GM23338 (cell line): ENCODE results near the gene MAGEB10. TPM values are rescaled to one million over a fixed set of nuclear protein-coding genes. Genes with fewer than 3 reads are reported as not detected.

Experiments used
- ATAC-seq: fragments of 200-7000 bp; cut with Tn5 transposase; 3 replicates; pipeline ENCODE4 v1.9.1; 2020
- DNase-seq: peaks from one replicate; pipeline ENCODE4 v3.0.0-alpha.2; 2015; ENCODE audit warnings: low spot score
- H2AFZ ChIP-seq: fragments of 200-600 bp; sonication (generic); 2 replicates; pipeline ENCODE4 v1.8.0; 2016; ENCODE audit warnings: antibody characterized with exemption, mild to moderate bottlenecking, moderate library complexity
- H3F3A ChIP-seq: fragments of 200-600 bp; sonication (generic); replicated peaks from 2 replicates; pipeline ENCODE4 v1.8.0; 2017; ENCODE audit warnings: antibody characterized with exemption, mixed run types, low read depth
- H3K27ac ChIP-seq: fragments of 200-600 bp; sonication (generic); 2 replicates; pipeline ENCODE4 v1.6.1; 2016; ENCODE audit warnings: low read depth
- H3K27me3 ChIP-seq: fragments of 200-600 bp; sonication (generic); 2 replicates; pipeline ENCODE4 v1.8.0; 2016; ENCODE audit warnings: mild to moderate bottlenecking, mixed run types, moderate library complexity; ENCODE audit not compliant: insufficient read depth
- H3K36me3 ChIP-seq: fragments of 200-600 bp; sonication (generic); 2 replicates; pipeline ENCODE4 v1.8.0; 2016; ENCODE audit warnings: mild to moderate bottlenecking; ENCODE audit not compliant: insufficient read depth
- H3K4me1 ChIP-seq: fragments of 200-600 bp; sonication (generic); 2 replicates; pipeline ENCODE4 v1.8.0; 2016; ENCODE audit warnings: mild to moderate bottlenecking, moderate library complexity; ENCODE audit not compliant: insufficient read depth
- H3K4me2 ChIP-seq: fragments of 200-600 bp; sonication (generic); 2 replicates; pipeline ENCODE4 v1.7.1; 2017; ENCODE audit warnings: mixed run types
- H3K4me3 ChIP-seq: fragments of 200-600 bp; sonication (generic); 2 replicates; pipeline ENCODE4 v1.6.1; 2016; ENCODE audit warnings: mixed run types
- H3K79me2 ChIP-seq: fragments of 200-600 bp; sonication (generic); replicated peaks from 2 replicates; pipeline ENCODE4 v1.8.0; 2017; ENCODE audit warnings: mild to moderate bottlenecking; ENCODE audit not compliant: insufficient read depth
- H3K9me2 ChIP-seq: fragments of 200-600 bp; sonication (generic); 2 replicates; pipeline ENCODE4 v1.8.0; 2017; ENCODE audit not compliant: insufficient read depth
- H4K20me1 ChIP-seq: fragments of 200-600 bp; sonication (generic); replicated peaks from 2 replicates; pipeline ENCODE4 v1.8.0; 2017; ENCODE audit warnings: mild to moderate bottlenecking; ENCODE audit not compliant: insufficient read depth
- H3K27ac Mint-ChIP-seq: 2 replicates; pipeline ENCODE4 v1.8.0; 2020; ENCODE audit warnings: inconsistent platforms, mild to moderate bottlenecking, moderate library complexity, mixed read lengths
- H3K27me3 Mint-ChIP-seq: 3 replicates; pipeline ENCODE4 v1.8.0; 2022; ENCODE audit warnings: low read depth, mild to moderate bottlenecking, moderate library complexity, mixed read lengths, inconsistent platforms; ENCODE audit not compliant: insufficient read depth, poor library complexity
- H3K36me3 Mint-ChIP-seq: 3 replicates; pipeline ENCODE4 v1.8.0; 2021; ENCODE audit warnings: low read depth, mild to moderate bottlenecking, inconsistent platforms, moderate library complexity, mixed read lengths
- H3K4me1 Mint-ChIP-seq: 3 replicates; pipeline ENCODE4 v1.8.0; 2020; ENCODE audit warnings: mild to moderate bottlenecking, inconsistent platforms, mixed read lengths
- H3K4me3 Mint-ChIP-seq: 3 replicates; pipeline ENCODE4 v1.8.0; 2021; ENCODE audit warnings: moderate library complexity, mild to moderate bottlenecking, inconsistent platforms, mixed read lengths
- H3K9me3 Mint-ChIP-seq: 3 replicates; pipeline ENCODE4 v1.8.0; 2020; ENCODE audit warnings: moderate library complexity, mild to moderate bottlenecking, inconsistent platforms, mixed read lengths
- CREB1 ChIP-seq: fragments of 250-450 bp; sonication (Bioruptor Pico); IDR thresholded peaks from 2 replicates; pipeline ENCODE4 v1.5.0; 2020; ENCODE audit warnings: low read depth, mild to moderate bottlenecking, moderate library complexity
- EZH2 ChIP-seq: fragments of 200-600 bp; sonication (generic); IDR thresholded peaks from one replicate; pipeline ENCODE4 v1.8.0; 2017; ENCODE audit warnings: antibody characterized with exemption, mild to moderate bottlenecking, low read depth; ENCODE audit not compliant: unreplicated experiment
- EZH2phosphoT487 ChIP-seq: fragments of 200-600 bp; sonication (generic); IDR thresholded peaks from one replicate; pipeline ENCODE4 v1.8.1; 2018; ENCODE audit warnings: antibody characterized with exemption; ENCODE audit not compliant: unreplicated experiment
- JUNB ChIP-seq: IDR thresholded peaks from one replicate; pipeline ENCODE4 v1.6.1; 2016; ENCODE audit warnings: antibody characterized with exemption; ENCODE audit not compliant: unreplicated experiment
- NANOG ChIP-seq: IDR thresholded peaks from 2 replicates; pipeline ENCODE4 v1.6.1; 2016; ENCODE audit warnings: antibody characterized with exemption, borderline replicate concordance
- POLR2AphosphoS5 ChIP-seq: IDR thresholded peaks from 2 replicates; pipeline ENCODE4 v1.6.1; 2016; ENCODE audit warnings: antibody characterized with exemption, low read depth
- STAT1 ChIP-seq: IDR thresholded peaks from one replicate; pipeline ENCODE4 v1.6.1; 2016; ENCODE audit warnings: antibody characterized with exemption; ENCODE audit not compliant: unreplicated experiment
- ZNF114 ChIP-seq: fragments of 250-450 bp; sonication (Bioruptor Pico); IDR thresholded peaks from 2 replicates; pipeline ENCODE4 v1.5.0; 2020; ENCODE audit warnings: mild to moderate bottlenecking, moderate library complexity
- ZNF331 ChIP-seq: fragments of 250-450 bp; sonication (Bioruptor Pico); IDR thresholded peaks from 2 replicates; pipeline ENCODE4 v1.5.0; 2020; ENCODE audit warnings: low read depth, mild to moderate bottlenecking, moderate library complexity
- polyA plus RNA-seq: library from polyadenylated mRNA; unstranded; fragments of >200 nt; fragmentation: Nextera tagmentation; extraction: Ambion mirVana; gene quantifications from 2 replicates; pipeline ENCODE4 v1.2.1, GENCODE V29; 2016
- total RNA-seq: library from RNA; depleted of rRNA; stranded (reverse); fragments of >200 nt; shearing (Covaris generic); gene quantifications from 2 replicates; pipeline ENCODE4 v1.2.3, GENCODE V29; 2014
- TF ChIP-seq, protein P1 (sequence below): IDR thresholded peaks from 2 replicates; pipeline ENCODE4 v1.6.1; 2016; ENCODE audit warnings: antibody characterized with exemption
- TF ChIP-seq, protein P2 (sequence below): IDR thresholded peaks from one replicate; pipeline ENCODE4 v1.6.1; 2018; ENCODE audit warnings: antibody characterized with exemption; ENCODE audit not compliant: unreplicated experiment

The MAGEB10 gene
- total and polyA plus RNA-seq, 2 experiments from 2014 or later = not detected

DNA sequence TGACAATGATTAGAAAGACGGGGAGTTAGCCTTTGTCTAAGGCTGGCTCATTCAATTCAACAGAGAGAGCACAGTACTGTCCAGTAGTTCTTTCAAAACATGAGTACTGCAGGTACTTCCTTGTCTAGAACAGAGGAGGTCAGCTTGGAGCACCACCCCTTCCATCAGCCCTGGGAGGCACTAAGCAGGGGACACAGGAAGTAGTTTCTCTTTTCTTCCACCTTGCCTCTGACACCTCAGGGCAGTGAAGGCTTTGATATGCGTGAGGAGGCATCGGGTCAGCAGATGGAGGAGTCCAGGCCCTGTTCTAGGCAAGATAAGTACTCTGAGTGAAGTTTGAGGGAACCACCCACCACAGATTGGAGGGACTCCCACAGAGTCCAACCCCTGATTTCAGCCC is 33.1 kb downstream of the MAGEB10 start (continued):
- TF ChIP-seq, protein P1, sequence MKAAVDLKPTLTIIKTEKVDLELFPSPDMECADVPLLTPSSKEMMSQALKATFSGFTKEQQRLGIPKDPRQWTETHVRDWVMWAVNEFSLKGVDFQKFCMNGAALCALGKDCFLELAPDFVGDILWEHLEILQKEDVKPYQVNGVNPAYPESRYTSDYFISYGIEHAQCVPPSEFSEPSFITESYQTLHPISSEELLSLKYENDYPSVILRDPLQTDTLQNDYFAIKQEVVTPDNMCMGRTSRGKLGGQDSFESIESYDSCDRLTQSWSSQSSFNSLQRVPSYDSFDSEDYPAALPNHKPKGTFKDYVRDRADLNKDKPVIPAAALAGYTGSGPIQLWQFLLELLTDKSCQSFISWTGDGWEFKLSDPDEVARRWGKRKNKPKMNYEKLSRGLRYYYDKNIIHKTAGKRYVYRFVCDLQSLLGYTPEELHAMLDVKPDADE = no peak
- TF ChIP-seq POLR2AphosphoS5 (no peak), EZH2phosphoT487 (no peak), NANOG (no peak), CREB1 (CRISPR knock-in tag) (no peak), EZH2 (no peak)
- TF ChIP-seq, protein P2, sequence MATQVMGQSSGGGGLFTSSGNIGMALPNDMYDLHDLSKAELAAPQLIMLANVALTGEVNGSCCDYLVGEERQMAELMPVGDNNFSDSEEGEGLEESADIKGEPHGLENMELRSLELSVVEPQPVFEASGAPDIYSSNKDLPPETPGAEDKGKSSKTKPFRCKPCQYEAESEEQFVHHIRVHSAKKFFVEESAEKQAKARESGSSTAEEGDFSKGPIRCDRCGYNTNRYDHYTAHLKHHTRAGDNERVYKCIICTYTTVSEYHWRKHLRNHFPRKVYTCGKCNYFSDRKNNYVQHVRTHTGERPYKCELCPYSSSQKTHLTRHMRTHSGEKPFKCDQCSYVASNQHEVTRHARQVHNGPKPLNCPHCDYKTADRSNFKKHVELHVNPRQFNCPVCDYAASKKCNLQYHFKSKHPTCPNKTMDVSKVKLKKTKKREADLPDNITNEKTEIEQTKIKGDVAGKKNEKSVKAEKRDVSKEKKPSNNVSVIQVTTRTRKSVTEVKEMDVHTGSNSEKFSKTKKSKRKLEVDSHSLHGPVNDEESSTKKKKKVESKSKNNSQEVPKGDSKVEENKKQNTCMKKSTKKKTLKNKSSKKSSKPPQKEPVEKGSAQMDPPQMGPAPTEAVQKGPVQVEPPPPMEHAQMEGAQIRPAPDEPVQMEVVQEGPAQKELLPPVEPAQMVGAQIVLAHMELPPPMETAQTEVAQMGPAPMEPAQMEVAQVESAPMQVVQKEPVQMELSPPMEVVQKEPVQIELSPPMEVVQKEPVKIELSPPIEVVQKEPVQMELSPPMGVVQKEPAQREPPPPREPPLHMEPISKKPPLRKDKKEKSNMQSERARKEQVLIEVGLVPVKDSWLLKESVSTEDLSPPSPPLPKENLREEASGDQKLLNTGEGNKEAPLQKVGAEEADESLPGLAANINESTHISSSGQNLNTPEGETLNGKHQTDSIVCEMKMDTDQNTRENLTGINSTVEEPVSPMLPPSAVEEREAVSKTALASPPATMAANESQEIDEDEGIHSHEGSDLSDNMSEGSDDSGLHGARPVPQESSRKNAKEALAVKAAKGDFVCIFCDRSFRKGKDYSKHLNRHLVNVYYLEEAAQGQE = no peak

DNA sequence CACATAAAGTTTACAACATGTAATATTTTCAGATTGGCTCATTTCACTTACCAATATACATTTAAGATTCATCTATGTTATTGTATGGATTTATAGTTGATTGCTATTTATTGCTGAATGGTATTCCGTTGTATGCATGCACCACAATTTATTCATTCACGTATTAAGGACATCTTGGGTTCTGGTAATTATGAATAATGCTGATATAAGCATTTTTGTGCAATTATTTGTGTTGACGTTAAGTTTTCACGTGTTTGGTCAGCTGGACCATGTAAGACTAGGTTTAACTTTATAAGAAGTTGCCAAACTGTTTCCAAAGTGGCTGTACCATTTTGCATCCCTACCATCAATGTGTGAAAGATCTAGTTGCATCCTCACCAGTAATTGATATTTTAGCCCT is 35.1 kb downstream of the MAGEB10 start:
- no peak for TF ChIP-seq ZNF114 (CRISPR knock-in tag)
- TF ChIP-seq EZH2 = no peak
- no peak for TF ChIP-seq POLR2AphosphoS5
- no peak for TF ChIP-seq STAT1
- TF ChIP-seq ZNF331 (CRISPR knock-in tag) = no peak
- no peak for TF ChIP-seq NANOG
- TF ChIP-seq, protein P1 = no peak
- TF ChIP-seq CREB1 (CRISPR knock-in tag) = no peak
- TF ChIP-seq JUNB = no peak
- no peak overlapping the region for H3K4me3 ChIP-seq
- Mint-ChIP-seq H3K4me1 (no peaks in the 10 kb centered on the region; the same call in 2 of the 3 replicates), H3K4me3 (no peak overlapping the region), H3K36me3 (no peaks in the 10 kb centered on the region), H3K27me3 (peaks cover 2% of the 10 kb centered on the region), H3K9me3 (no peaks in the 10 kb centered on the region), H3K27ac (no peak overlapping the region)
- H3K4me1 ChIP-seq = no peaks in the 10 kb centered on the region
- H3K27me3 ChIP-seq = no peaks in the 10 kb centered on the region
- H3F3A ChIP-seq = no peaks in the 10 kb centered on the region
- ATAC-seq (no peak), DNase-seq (no peak)
- H2AFZ ChIP-seq = no peak overlapping the region
- H3K27ac ChIP-seq = no peak overlapping the region
- no peaks in the 10 kb centered on the region for H3K9me2 ChIP-seq
- no peaks in the 10 kb centered on the region for H3K36me3 ChIP-seq
- H3K79me2 ChIP-seq = no peaks in the 10 kb centered on the region
- H4K20me1 ChIP-seq = no peaks in the 10 kb centered on the region
- H3K4me2 ChIP-seq = no peak overlapping the region
